Vagina (tissue), 2 donors: ENCODE results near the gene ADAMTS2. TPM values are rescaled to one million over a fixed set of nuclear protein-coding genes. Genes with fewer than 3 reads are reported as not detected.
A peak's percentile ranks its signal among the peaks of the same experiment; 100 is the strongest.

Experiments used
- DNase-seq, 2 donors: peaks; one replicate each; pipeline ENCODE4 v3.0.0-alpha.2; 2017; ENCODE audit errors: extremely low spot score in 2 of 2
- H3K27ac ChIP-seq: fragments of 200-600 bp; sonication (generic); one replicate; pipeline ENCODE4 v1.5.1; 2019
- H3K27me3 ChIP-seq: fragments of 200-600 bp; sonication (generic); one replicate; pipeline ENCODE4 v1.5.1; 2019
- H3K36me3 ChIP-seq, 2 donors: fragments of 200-600 bp; sonication (generic); one replicate each; pipeline ENCODE4 v1.5.1; 2017 to 2019
- H3K4me1 ChIP-seq: fragments of 200-600 bp; sonication (generic); one replicate; pipeline ENCODE4 v1.5.1; 2019
- H3K4me3 ChIP-seq, 2 donors: fragments of 200-600 bp; sonication (generic); 1 replicate in 1 of 2; 2 replicates in 1 of 2; pipeline ENCODE4 v1.5.1; 2016 to 2019
- H3K9me3 ChIP-seq: fragments of 200-600 bp; sonication (generic); one replicate; pipeline ENCODE4 v1.5.1; 2019
- POLR2A ChIP-seq, 2 donors: fragments of 450-650 bp; IDR thresholded peaks; one replicate each; pipeline ENCODE4 v1.6.1; 2017; ENCODE audit warnings: antibody characterized with exemption in 2 of 2, mild to moderate bottlenecking in 2 of 2, moderate library complexity in 2 of 2
- POLR2AphosphoS5 ChIP-seq, 2 donors: sonication (generic); formaldehyde crosslinking; IDR thresholded peaks; one replicate each; pipeline ENCODE4 v1.9.0; 2017; ENCODE audit warnings: antibody characterized with exemption in 2 of 2, mild to moderate bottlenecking in 2 of 2, low read depth in 1 of 2; ENCODE audit not compliant: insufficient read depth in 1 of 2
- intact Hi-C: fragments of 100-400 bp; cut with DNase I; formaldehyde crosslinking; loops from one replicate; pipeline ENCODE4 v1.15.1; 2023
- total RNA-seq: library from RNA; depleted of rRNA; stranded (reverse); fragments of >200 nt; gene quantifications from one replicate; pipeline ENCODE4 v1.2.3, GENCODE V29; 2016
- TF ChIP-seq, protein P1 (sequence below), 3 experiments: fragments of 450-650 bp in 2 of 3; fragments of 200-600 bp in 1 of 3; sonication (generic) in 1 of 3; IDR thresholded peaks; one replicate each; pipeline ENCODE4 v1.5.1; 2017 to 2019; ENCODE audit warnings: antibody characterized with exemption in 3 of 3, mild to moderate bottlenecking in 2 of 3, moderate library complexity in 2 of 3

ADAMTS2 gene
- total RNA-seq, 1 donor from 2014 or later = 17.4 TPM

DNA sequence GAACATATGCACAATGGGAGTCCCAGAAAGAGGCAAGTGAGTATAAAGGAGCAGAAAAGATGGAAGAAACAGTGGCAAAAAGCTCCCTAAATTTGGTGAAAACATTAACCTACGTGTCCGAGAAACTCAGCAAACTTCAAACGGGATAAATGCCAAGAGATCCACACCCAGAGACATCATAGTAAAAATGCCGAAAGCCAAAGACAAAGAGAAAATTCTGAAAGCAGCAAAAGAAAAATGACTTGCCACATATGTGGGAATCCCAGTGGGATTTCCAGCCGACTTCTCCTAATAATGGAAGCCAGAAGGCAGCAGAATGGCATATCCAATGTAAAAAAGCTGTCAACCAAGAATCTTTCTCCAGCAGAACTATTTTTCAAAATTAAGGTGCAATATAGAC lies 101.2 kb downstream of the ADAMTS2 start:
- TF ChIP-seq, protein P1, sequence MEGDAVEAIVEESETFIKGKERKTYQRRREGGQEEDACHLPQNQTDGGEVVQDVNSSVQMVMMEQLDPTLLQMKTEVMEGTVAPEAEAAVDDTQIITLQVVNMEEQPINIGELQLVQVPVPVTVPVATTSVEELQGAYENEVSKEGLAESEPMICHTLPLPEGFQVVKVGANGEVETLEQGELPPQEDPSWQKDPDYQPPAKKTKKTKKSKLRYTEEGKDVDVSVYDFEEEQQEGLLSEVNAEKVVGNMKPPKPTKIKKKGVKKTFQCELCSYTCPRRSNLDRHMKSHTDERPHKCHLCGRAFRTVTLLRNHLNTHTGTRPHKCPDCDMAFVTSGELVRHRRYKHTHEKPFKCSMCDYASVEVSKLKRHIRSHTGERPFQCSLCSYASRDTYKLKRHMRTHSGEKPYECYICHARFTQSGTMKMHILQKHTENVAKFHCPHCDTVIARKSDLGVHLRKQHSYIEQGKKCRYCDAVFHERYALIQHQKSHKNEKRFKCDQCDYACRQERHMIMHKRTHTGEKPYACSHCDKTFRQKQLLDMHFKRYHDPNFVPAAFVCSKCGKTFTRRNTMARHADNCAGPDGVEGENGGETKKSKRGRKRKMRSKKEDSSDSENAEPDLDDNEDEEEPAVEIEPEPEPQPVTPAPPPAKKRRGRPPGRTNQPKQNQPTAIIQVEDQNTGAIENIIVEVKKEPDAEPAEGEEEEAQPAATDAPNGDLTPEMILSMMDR (IDR thresholded peaks at IDR 0.05) = no peak
- no peak for TF ChIP-seq POLR2AphosphoS5 (IDR thresholded peaks at IDR 0.05; ENCODE audit: insufficient read depth in 1 of 2, low read depth in 1 of 2)
- no peak for TF ChIP-seq POLR2A (IDR thresholded peaks at IDR 0.05)
- Histone ChIP-seq H3K36me3 (no peaks in the 10 kb centered on the region), H3K4me1 (peaks cover 32% of the 10 kb centered on the region), H3K9me3 (no peaks in the 10 kb centered on the region), H3K27me3 (no peaks in the 10 kb centered on the region), H3K4me3 (no peak overlapping the region), H3K27ac (peak overlapping the region; percentile 74)
- no peak for DNase-seq
- intact Hi-C loops = no loop called here

DNA sequence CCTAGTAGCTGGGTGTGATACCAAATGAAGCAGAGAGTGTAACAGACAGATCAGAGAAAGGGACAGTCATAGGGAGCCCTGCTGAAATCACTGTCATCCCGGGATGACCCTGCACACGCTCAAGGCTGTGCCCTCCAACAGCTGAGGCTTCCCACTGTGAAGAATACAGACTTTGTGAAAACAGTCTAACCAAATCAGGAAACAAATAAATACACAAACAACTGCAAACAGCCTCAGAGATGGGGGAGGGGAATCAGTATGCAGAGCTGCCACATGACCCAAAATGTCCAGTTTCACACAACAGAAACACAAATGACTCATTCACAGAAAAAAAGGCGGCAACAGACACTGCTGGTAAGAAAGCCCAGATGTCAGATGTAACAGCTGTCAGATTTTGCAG lies 101.9 kb downstream of the ADAMTS2 start:
- no peak for TF ChIP-seq POLR2AphosphoS5 (IDR thresholded peaks at IDR 0.05; ENCODE audit: insufficient read depth in 1 of 2, low read depth in 1 of 2)
- TF ChIP-seq POLR2A (IDR thresholded peaks at IDR 0.05) = no peak
- TF ChIP-seq, protein P1 (IDR thresholded peaks at IDR 0.05) = no peak
- H3K4me3 ChIP-seq = no peak overlapping the region
- H3K27me3 ChIP-seq = no peaks in the 10 kb centered on the region
- H3K36me3 ChIP-seq = no peaks in the 10 kb centered on the region
- H3K9me3 ChIP-seq = no peaks in the 10 kb centered on the region
- peak overlapping the region; percentile 74 for H3K27ac ChIP-seq
- no peak for DNase-seq
- intact Hi-C loops = no loop called here
- H3K4me1 ChIP-seq = peaks cover 32% of the 10 kb centered on the region

DNA sequence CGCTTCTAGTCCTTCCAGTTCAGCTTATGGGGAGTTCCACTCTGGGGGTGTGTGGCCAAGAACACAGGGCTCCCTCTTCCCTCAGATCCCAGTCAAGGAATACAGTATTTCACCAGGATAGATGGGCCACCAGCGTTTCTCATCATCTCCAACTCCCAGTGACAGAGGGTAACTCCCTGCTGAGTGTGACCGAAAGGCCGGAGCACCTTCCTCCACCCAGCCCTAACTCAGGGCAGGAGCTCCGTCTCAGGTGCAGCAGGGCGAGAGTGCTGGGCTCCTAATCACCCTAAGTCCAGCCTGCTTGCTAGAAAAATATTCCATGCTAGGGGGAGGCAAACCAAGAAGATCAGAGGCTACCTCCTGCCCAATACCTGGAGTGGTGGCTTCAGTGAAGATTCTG lies 102.6 kb downstream of the ADAMTS2 start:
- no peak for DNase-seq
- H3K4me3 ChIP-seq = no peak overlapping the region
- H3K4me1 ChIP-seq = peaks cover 32% of the 10 kb centered on the region
- no peaks in the 10 kb centered on the region for H3K36me3 ChIP-seq
- TF ChIP-seq POLR2A (IDR thresholded peaks at IDR 0.05) = no peak
- TF ChIP-seq POLR2AphosphoS5 (IDR thresholded peaks at IDR 0.05; ENCODE audit: insufficient read depth in 1 of 2, low read depth in 1 of 2) = no peak
- TF ChIP-seq, protein P1 (IDR thresholded peaks at IDR 0.05) = no peak
- H3K27ac ChIP-seq = peak overlapping the region; percentile 74
- no peaks in the 10 kb centered on the region for H3K27me3 ChIP-seq
- intact Hi-C loops = no loop called here
- H3K9me3 ChIP-seq = no peaks in the 10 kb centered on the region

DNA sequence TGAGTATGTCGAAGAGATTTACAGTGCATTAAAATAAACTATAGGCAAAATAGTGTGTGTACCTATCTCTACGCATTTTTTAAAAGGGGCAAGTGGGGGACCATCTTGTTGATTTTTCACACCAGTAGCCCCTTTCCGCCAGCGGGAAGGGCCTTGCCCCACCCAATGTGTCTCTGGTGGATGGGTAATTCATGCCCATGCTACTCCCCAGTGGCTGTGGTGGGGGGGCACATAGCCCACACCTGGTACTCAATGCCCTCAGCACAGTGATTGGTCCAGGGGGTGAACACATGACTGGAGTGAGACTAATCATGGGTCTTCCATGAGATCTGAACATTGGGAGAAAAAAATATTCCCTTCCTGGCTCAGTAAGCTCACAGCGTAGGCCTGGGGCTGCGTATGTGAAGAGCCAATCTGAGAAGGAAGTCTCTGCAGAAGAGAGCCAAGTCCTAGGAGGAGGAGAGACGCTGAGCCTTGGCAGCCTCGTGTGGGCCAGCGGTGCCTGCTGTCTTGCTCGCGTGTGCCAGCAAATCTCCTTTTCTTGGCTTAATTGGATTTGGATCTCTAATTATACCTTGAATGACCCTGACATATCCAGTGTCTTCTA lies 103.4 kb downstream of the ADAMTS2 start:
- H3K36me3 ChIP-seq = no peaks in the 10 kb centered on the region
- no peak overlapping the region for H3K4me3 ChIP-seq
- no peak for DNase-seq
- peak overlapping the region; percentile 74 for H3K27ac ChIP-seq
- H3K9me3 ChIP-seq = no peaks in the 10 kb centered on the region
- H3K27me3 ChIP-seq = no peaks in the 10 kb centered on the region
- H3K4me1 ChIP-seq = peaks cover 32% of the 10 kb centered on the region
- intact Hi-C loops = no loop called here
- TF ChIP-seq, protein P1 (IDR thresholded peaks at IDR 0.05) = no peak
- TF ChIP-seq POLR2AphosphoS5 (IDR thresholded peaks at IDR 0.05; ENCODE audit: insufficient read depth in 1 of 2, low read depth in 1 of 2) (no peak), POLR2A (IDR thresholded peaks at IDR 0.05) (no peak)

DNA sequence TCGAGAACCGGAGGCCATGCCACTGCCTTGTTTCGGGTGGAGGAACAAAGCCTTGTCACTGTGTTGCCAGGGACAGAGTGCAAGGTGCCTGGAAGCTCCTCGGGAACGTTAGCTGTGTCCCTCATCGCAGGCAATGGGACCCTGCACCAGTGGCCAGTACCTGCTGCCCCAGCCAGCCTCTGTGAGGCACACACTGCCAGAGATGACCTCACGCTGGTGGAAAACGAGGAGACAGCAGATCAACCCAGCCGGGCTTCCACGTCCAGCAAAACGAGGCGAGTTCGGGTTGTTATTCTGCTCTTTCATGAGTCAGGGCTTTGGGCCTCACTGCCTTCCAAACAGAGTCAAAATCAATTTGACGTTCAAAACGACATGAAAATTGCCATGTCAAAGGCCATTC lies 104.1 kb downstream of the ADAMTS2 start:
- no peak for DNase-seq
- peaks cover 32% of the 10 kb centered on the region for H3K4me1 ChIP-seq
- peak overlapping the region; percentile 74 for H3K27ac ChIP-seq
- TF ChIP-seq, protein P1 (IDR thresholded peaks at IDR 0.05) = no peak
- TF ChIP-seq POLR2AphosphoS5 (IDR thresholded peaks at IDR 0.05; ENCODE audit: insufficient read depth in 1 of 2, low read depth in 1 of 2) (no peak), POLR2A (IDR thresholded peaks at IDR 0.05) (no peak)
- no peaks in the 10 kb centered on the region for H3K27me3 ChIP-seq
- no peaks in the 10 kb centered on the region for H3K36me3 ChIP-seq
- intact Hi-C loops = no loop called here
- H3K4me3 ChIP-seq = no peak overlapping the region
- H3K9me3 ChIP-seq = no peaks in the 10 kb centered on the region
